OCI-LY3 (cell line): ENCODE results near the gene LGALS3.

Experiments used
- H2AFZ ChIP-seq: fragments of 200-600, 300-600 bp; shearing (Covaris generic); 2 replicates; pipeline ENCODE4 v1.6.0; 2014; ENCODE audit warnings: antibody characterized with exemption, low read depth, low read length
- H3K27ac ChIP-seq: fragments of 200-600, 300-600 bp; sonication (generic); 2 replicates; pipeline ENCODE4 v1.5.1; 2014; ENCODE audit warnings: mild to moderate bottlenecking, low read length, moderate library complexity, mixed read lengths
- H3K27me3 ChIP-seq: fragments of 200-600, 300-600 bp; sonication (generic); 2 replicates; pipeline ENCODE4 v1.6.1; 2014; ENCODE audit warnings: low read depth, low read length, mixed read lengths
- H3K36me3 ChIP-seq: fragments of 200-600, 300-600 bp; sonication (generic); replicated peaks from 2 replicates; pipeline ENCODE3; 2014; ENCODE audit warnings: low read depth, low read length, mixed read lengths
- H3K4me1 ChIP-seq: fragments of 300-600, 200-600 bp; sonication (generic); 2 replicates; pipeline ENCODE4 v1.6.1; 2014; ENCODE audit warnings: low read length, mixed read lengths
- H3K4me2 ChIP-seq: fragments of 200-600, 300-600 bp; sonication (generic); 2 replicates; pipeline ENCODE4 v1.6.1; 2014; ENCODE audit warnings: low read length, mixed read lengths
- H3K4me3 ChIP-seq: fragments of 300-600, 200-600 bp; sonication (generic); 2 replicates; pipeline ENCODE4 v1.5.1; 2014; ENCODE audit warnings: antibody characterized with exemption, mild to moderate bottlenecking, low read length, moderate library complexity
- H3K79me2 ChIP-seq: fragments of 300-600, 200-600 bp; shearing (Covaris generic); 2 replicates; pipeline ENCODE4 v1.6.1; 2014; ENCODE audit warnings: mild to moderate bottlenecking, low read length, mixed read lengths
- H3K9ac ChIP-seq: fragments of 300-600, 200-600 bp; shearing (Covaris generic); 2 replicates; pipeline ENCODE4 v1.6.0; 2014; ENCODE audit warnings: mild to moderate bottlenecking, low read length, moderate library complexity
- H3K9me3 ChIP-seq: fragments of 200-600, 300-600 bp; shearing (Covaris generic); 2 replicates; pipeline ENCODE4 v1.6.1; 2014; ENCODE audit warnings: low read length, mixed read lengths; ENCODE audit not compliant: insufficient read depth
- H4K20me1 ChIP-seq: fragments of 200-600, 300-600 bp; sonication (generic); 2 replicates; pipeline ENCODE4 v1.6.1; 2016; ENCODE audit warnings: low read length, mixed read lengths; ENCODE audit not compliant: insufficient read depth
- EZH2phosphoT487 ChIP-seq: fragments of 200-600 bp; shearing (Covaris generic); IDR thresholded peaks from 2 replicates; pipeline ENCODE4 v1.6.1; 2018; ENCODE audit warnings: antibody characterized with exemption, mixed run types, low read depth
- TF ChIP-seq, protein P1 (sequence below): fragments of 200-600, 300-600 bp; sonication (generic); IDR thresholded peaks from 2 replicates; pipeline ENCODE4 v1.5.1; 2014; ENCODE audit warnings: antibody characterized with exemption, low read length, low read depth

The LGALS3 gene

DNA sequence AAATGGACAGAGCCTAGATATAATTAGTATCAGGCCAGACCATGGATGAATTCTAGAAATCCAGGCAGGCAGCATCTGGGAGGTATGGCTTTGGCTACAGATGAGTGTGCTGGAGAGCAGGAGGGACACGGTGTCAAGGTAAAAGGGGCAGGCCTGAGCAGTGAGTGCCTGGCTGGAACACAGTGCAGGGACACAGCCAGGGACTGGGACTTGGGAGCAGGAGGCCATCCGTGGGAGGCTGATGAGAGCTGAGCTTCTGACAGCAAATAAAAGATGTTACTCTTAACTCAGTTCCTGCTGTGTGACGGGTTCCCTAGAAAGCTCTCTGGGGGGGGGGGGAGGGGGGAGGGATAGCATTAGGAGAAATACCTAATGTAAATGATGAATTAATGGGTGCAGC lies 13.6 kb upstream of the LGALS3 start:
- TF ChIP-seq EZH2phosphoT487: no peak
- TF ChIP-seq, protein P1, sequence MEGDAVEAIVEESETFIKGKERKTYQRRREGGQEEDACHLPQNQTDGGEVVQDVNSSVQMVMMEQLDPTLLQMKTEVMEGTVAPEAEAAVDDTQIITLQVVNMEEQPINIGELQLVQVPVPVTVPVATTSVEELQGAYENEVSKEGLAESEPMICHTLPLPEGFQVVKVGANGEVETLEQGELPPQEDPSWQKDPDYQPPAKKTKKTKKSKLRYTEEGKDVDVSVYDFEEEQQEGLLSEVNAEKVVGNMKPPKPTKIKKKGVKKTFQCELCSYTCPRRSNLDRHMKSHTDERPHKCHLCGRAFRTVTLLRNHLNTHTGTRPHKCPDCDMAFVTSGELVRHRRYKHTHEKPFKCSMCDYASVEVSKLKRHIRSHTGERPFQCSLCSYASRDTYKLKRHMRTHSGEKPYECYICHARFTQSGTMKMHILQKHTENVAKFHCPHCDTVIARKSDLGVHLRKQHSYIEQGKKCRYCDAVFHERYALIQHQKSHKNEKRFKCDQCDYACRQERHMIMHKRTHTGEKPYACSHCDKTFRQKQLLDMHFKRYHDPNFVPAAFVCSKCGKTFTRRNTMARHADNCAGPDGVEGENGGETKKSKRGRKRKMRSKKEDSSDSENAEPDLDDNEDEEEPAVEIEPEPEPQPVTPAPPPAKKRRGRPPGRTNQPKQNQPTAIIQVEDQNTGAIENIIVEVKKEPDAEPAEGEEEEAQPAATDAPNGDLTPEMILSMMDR: no peak
- Histone ChIP-seq H4K20me1 (no peaks in the 10 kb centered on the region), H3K27me3 (0 out of 2 replicates have a peak, but pooled peaks cover 2% of the 10 kb centered on the region), H3K36me3 (no peaks in the 10 kb centered on the region), H3K27ac (no peak overlapping the region), H3K9me3 (no peaks in the 10 kb centered on the region), H2AFZ (no peak overlapping the region), H3K4me3 (no peak overlapping the region), H3K79me2 (no peaks in the 10 kb centered on the region), H3K4me1 (no peaks in the 10 kb centered on the region), H3K9ac (no peak overlapping the region), H3K4me2 (no peak overlapping the region)

GRCh38 chr14:55115861-55116245 lies 13.2 kb upstream of the LGALS3 start:
- no peak overlapping the region for H3K4me3 ChIP-seq
- no peak for TF ChIP-seq EZH2phosphoT487
- TF ChIP-seq, protein P1: no peak
- no peak overlapping the region for H3K27ac ChIP-seq
- no peak overlapping the region for H3K4me2 ChIP-seq
- no peaks in the 10 kb centered on the region for H3K79me2 ChIP-seq
- H4K20me1 ChIP-seq: no peaks in the 10 kb centered on the region
- H3K27me3 ChIP-seq: 0 out of 2 replicates have a peak, but pooled peaks cover 2% of the 10 kb centered on the region
- H2AFZ ChIP-seq: no peak overlapping the region
- H3K4me1 ChIP-seq: no peaks in the 10 kb centered on the region
- no peak overlapping the region for H3K9ac ChIP-seq
- no peaks in the 10 kb centered on the region for H3K9me3 ChIP-seq
- H3K36me3 ChIP-seq: no peaks in the 10 kb centered on the region

- no peaks in the 10 kb centered on the region for H3K36me3 ChIP-seq
- no peak for TF ChIP-seq EZH2phosphoT487
- TF ChIP-seq, protein P1: no peak
- no peaks in the 10 kb centered on the region for H3K4me1 ChIP-seq
- H3K27ac ChIP-seq: no peak overlapping the region
- H3K79me2 ChIP-seq: no peaks in the 10 kb centered on the region
- no peak overlapping the region for H3K9ac ChIP-seq
- H3K4me3 ChIP-seq: no peak overlapping the region
- no peaks in the 10 kb centered on the region for H3K9me3 ChIP-seq
- no peak overlapping the region for H2AFZ ChIP-seq
- H3K27me3 ChIP-seq: 0 out of 2 replicates have a peak, but pooled peaks cover 2% of the 10 kb centered on the region
- H4K20me1 ChIP-seq: no peaks in the 10 kb centered on the region
- no peak overlapping the region for H3K4me2 ChIP-seq
Measured at GRCh38 chr14:55116246-55117030, 12.6 kb upstream of the LGALS3 start.

DNA sequence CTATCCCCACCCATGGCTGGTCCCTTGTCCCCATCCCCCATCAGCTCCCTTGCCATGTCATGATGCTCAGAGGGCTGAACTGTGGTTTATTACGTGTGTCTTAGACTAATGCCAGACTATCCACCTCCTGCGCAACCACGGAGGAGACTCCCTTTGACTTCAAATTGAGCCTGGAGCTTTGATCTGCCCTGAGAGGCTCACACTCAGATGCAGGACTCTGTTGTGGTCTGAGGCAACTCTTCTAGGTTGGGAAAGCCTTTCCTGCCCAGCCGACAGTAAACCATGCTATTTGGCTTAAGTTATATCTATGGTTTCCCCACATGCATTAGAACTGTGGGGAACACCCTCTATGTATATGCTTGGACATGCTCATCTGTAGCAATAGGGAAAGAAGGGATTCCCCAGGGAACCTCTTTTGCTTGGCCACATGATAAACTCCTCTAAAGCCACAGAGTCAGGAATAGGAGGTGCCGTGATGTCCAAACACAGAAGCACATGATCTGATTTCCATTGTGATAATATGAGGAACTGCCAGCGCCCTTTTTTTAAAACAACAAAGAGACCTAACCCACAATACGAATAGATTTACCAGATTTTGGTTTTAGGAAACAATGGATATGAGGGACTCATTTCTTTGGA lies 11.1 kb upstream of the LGALS3 start:
- no peak overlapping the region for H3K4me2 ChIP-seq
- no peak overlapping the region for H3K27ac ChIP-seq
- H2AFZ ChIP-seq: no peak overlapping the region
- H3K4me1 ChIP-seq: no peaks in the 10 kb centered on the region
- no peaks in the 10 kb centered on the region for H3K36me3 ChIP-seq
- H4K20me1 ChIP-seq: no peaks in the 10 kb centered on the region
- H3K79me2 ChIP-seq: no peaks in the 10 kb centered on the region
- TF ChIP-seq, protein P1: no peak
- no peak for TF ChIP-seq EZH2phosphoT487
- H3K4me3 ChIP-seq: no peak overlapping the region
- H3K27me3 ChIP-seq: 0 out of 2 replicates have a peak, but pooled peaks cover 2% of the 10 kb centered on the region
- no peak overlapping the region for H3K9ac ChIP-seq
- no peaks in the 10 kb centered on the region for H3K9me3 ChIP-seq
